Inferior parietal cortex (tissue), 1 donor: ENCODE data around the gene PLXDC1.
A peak's percentile ranks its signal among the peaks of the same experiment; 100 is the strongest.
"Not testable (repeated sequence)": the region's sequence is repeated elsewhere in the genome, so short reads cannot be mapped to it uniquely, and the experiment has no call there.

Experiments used
- DNase-seq: peaks from one replicate; pipeline ENCODE4 v3.0.0-alpha.2; 2016; ENCODE audit errors: extremely low spot score

Gene PLXDC1

GRCh38 chr17:39155654-39156053 is 4.2 kb upstream of the PLXDC1 start:
- DNase-seq = no peak

DNA sequence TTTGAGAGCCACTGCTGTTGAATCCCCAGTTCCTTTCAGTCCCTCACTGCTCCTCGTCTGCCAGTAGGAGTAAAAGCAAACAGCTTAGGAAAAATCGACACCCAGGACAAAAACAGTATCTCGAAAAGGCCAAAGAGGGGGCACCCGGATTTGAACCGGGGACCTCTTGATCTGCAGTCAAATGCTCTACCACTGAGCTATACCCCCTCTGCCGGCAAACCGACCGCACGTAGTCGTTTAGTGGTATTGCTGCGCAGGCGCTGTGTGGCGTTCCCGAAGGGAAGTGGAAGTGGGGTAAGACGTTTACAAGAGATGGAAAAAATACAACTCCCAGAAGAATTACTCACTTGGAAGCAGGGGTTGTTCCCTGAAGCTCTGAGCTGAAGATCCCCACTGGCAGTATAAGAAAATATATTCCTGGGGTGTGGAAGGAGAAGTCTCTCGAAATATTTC is 2.2 kb upstream of the PLXDC1 start:
- DNase-seq = peak; percentile 95

DNA sequence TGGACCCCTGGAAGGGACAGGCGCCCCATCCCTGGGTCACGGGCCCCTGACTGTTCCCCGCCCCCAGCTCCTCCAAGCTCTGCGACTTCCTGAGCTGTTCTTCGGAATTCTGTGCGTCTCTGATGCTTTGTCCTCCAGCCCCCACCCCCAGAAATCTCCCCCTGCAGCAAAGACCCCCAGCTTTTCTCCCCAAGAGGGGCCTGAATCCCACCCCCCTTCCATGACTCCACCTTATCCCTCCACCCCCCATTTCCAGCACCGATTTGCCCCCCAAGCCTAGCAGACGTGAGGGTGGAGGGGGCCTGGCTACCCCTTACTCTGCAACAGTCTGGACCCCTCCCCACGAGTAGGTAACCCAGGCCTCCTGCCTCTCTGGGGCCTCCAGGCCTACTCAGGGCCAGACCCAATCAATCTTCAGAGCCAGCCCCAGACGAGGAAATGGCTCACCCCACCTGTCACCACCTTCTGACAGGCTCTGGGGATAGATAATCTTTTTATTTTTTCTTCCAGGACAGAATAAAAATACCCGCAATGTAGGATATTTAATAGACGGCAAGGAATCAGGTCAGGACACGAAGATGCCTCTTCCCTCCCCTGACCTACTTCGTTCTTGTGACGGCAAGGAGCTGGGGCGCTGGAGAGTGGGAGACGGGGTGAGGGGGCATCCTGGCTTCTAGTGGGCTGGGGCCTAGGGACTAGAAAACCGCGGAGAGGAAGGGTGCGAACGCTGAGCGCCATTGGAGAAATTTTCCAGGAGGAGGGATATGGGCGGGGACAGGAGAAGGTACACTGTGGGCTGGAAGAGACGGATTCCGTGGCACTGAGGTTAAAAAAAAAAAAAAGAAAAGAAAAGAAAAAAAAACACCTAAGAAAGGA is 744 bp upstream of the PLXDC1 start:
- DNase-seq = peak; percentile 28

DNA sequence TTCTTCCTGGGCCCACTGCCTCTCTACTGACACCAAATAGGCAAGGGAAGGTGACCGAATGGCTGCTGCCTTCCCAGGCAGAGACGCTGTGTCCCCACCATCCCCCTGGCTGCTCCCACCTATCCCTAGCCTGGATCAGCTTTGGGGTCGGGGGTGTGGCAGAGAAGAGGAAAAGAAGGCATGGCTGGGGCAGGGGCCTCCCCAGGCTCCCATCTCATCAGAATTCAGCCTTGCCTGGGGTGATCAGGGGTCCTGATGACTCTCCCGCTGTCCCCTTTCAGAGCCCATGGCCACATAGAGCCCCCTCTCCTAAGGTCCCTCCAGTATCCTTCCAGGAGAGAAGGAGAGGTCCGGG is 665 bp downstream of the PLXDC1 start:
- no peak for DNase-seq

DNA sequence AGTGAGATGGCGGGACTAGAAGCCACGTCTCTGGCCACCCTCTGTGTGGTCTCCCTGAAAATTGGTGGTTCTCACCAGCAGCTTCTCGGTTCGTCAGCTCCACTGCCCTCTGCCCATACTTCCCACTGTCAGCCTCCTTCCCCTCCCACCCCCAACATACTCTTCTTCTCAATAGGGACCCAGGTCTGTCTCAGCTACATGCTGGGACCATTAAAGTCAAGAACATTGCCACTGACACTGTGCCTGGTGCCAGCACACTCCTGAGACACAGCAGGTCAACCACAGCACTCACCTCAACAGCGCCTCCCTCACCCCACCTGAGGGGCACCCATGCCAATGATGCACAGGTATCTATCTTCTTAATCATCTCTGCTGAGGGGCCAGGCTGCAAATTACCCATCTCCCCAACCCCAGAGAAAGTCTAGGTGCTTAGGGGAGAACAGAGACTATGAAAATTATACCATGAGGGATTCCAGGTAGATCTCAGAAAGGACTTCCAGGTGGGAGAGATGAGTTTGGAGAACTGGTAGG is 1.3 kb downstream of the PLXDC1 start:
- no peak for DNase-seq

DNA sequence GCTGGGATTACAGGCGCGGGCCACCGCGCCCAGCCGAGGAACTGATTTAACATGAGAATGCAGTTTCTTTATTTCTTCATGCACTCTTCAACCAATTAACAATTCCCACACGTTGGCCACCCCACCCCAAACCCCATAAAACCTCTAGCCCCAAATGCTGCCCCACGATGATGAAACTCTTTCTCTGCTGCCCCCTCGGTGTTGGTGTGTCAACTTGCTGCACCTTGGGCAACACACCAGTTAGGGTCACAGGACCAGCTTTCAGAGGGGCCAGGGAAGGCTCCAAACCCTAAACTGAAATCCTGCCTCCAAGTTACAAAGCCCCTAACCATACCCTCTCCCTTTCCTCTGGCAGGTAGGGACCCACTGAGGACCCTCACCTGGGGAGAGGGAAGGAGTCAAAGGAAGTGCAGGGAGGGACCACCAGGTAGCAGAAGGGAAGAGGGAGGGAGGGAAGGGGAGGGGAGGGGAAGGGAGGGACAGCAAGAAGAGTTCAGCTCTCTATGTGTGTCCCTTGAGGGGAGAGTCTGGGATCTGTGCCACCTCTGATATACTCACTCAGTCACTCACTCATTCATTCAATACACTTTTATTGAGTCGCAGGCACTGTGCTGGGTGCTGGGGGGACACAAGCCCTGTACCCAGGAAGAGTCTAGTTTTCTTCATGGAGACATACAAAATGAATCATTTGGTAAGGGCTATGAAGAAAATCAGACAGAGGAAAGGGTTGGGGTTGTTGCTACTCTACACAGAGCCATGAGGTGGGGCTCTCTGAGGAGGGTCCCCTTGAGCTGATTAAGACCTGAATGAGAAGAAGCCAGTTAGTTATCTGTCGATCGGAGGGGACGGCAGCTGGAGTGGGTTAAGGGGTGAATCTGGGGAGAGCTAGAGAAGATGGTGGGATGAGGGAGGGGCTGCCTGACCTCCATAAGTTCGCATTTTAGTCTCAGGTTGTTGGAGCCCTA is 3.9 kb downstream of the PLXDC1 start:
- DNase-seq = no peak

- no peak for DNase-seq
Measured at GRCh38 chr17:39146273-39146672, 5.2 kb downstream of the PLXDC1 start.

DNA sequence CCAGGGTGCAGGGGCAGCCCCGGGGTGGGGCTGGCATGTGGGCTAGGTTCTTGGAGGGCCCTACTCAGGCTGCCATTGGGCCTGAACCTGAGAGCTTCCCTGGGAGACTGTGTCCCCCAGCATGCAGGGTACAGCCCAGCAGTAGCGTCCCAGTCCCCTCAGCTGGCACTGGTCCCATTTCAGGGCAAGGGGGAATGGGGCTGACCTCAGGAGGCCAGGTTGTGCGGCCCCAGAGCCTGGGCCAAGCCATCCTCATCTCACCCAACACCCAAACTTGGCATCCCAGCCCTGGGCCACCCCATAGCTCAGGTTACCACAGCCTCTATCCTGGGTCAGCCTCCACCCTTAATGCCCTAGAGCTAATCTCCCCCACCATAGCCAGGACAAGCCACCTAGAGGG is 6.3 kb downstream of the PLXDC1 start:
- no peak for DNase-seq

GRCh38 chr17:39144416-39144840 is 7.0 kb downstream of the PLXDC1 start:
- DNase-seq = no peak

DNA sequence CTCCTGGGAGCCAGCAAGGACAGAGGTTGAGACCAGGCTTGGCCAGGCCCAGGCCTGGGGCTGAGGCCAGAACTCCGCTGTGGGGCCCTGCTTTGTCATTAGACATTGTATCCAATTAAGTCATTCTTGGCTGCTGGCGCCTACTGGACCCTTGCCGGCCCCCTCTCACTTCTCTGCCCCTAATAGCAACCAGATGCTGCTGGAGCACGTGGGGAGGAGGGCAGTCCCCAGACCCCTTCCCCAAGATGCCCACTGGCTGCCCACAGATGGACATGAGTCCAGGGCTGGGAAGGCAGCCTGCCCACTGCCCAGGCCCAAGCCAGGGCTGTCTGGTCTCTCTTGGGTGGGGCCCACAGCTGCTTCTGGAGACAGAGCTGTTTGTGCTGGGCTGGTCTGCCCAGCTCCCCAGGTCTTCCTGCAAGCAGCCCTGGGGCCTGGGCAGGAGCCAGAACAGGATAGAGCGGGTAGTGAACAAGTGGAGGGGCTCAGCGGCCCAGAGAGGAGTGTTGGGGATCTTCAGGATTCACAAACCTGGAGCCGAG is 7.8 kb downstream of the PLXDC1 start:
- no peak for DNase-seq

- DNase-seq = no peak
Measured at GRCh38 chr17:39141915-39142664, 9.3 kb downstream of the PLXDC1 start.

- no peak for DNase-seq
Measured at GRCh38 chr17:39141294-39141693, 10.1 kb downstream of the PLXDC1 start.

DNA sequence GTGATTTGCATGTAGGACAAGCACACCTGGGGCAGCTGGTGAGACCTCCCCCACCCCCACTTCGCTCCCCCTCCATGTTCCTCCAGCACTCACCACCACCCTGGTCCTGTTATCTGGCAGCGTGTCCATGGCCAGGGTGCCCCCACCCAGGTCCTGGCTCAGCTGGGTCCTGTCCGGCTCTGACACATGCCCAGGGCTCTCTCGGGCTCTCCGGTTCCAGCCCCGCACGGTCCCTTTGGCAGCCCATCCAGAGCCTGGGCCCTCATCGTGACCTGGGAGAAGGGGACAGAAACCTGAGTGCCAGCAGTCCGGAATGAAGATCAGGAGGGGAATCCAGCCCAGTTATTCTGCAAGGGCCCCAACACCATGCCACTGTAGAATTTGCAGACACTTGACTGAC is 11.9 kb downstream of the PLXDC1 start:
- no peak for DNase-seq

DNA sequence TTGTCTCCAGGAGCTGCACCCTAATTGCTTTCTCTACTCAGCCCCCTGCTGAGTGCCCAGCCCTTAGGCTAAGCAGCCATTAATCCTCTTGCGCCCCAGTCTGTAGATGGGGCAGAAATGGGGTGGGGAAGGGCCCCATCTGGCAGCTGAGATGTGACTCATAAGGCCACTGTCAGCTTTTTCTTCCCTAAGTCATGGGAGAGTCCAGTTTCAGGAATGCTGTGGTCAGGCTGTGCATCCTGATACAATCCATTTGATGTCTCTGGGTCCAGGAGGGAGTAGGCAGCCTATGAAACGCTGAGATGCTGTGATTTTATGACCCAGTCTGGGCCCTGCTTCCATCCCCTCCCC is 12.3 kb downstream of the PLXDC1 start:
- no peak for DNase-seq

- DNase-seq = no peak
Measured at GRCh38 chr17:39138431-39139160, 12.8 kb downstream of the PLXDC1 start.

GRCh38 chr17:39134878-39135277 is 16.6 kb downstream of the PLXDC1 start:
- no peak for DNase-seq

- no peak for DNase-seq
Measured at GRCh38 chr17:39132192-39132610, 19.2 kb downstream of the PLXDC1 start.

DNA sequence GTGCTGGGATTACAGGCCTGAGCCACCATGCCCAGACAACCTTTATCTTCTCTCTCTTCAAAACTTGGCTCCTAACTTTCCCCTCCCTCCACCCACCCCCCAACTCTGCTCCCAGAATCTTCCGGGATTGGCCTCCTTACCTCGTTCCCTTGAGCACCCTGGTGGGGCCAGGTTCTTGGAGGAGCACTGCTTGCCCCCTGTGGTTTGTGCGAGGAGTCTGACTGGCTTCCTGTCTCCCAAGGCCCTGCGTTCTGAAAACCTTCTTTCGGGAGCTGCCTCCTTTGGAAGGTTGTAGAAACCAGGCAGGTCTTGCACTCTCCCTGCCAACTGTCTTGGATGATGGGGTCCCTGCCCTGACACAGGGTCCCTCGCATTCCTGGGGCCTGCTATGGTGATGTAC is 19.8 kb downstream of the PLXDC1 start:
- no peak for DNase-seq

- DNase-seq = no peak
Measured at GRCh38 chr17:39130205-39130604, 21.2 kb downstream of the PLXDC1 start.

DNA sequence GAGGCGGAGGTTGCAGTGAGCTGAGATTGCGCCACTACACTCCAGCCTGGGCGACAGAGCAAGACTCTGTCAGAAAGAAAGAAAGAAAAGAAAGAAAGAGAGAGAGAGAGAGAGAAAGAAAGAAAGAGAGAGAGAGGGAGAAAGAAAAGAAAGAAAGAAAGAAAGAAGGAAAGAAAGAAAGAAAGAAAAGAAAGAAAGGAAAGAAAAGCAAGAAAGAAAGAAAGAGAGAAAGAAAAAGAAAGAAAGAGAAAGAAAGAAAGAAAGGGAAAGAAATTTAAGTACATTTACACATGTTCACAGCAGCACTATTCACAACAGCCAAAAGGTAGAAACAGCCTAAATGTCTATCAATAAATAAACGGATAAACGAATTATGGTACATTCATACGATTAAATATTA is 21.9 kb downstream of the PLXDC1 start:
- not testable (repeated sequence) for DNase-seq

DNA sequence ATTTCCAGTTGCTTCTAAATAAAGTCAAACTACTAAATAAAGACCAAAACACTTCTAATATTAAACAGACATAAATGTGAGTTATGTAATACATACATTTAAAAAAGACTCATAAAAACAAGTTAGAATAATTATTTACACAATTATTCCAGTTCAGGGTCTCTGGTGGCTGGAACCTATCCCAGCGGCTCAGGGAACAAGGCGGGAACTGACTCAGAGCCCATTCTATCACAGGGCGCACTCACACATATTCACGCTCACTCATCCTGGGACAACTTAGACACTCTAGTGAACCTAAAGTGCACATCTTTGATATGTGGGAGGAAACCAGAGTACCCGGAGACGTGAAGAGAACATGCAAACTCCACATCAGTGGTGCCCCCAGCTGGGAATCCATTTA is 25.0 kb downstream of the PLXDC1 start:
- no peak for DNase-seq
